H1 (cell line): Measurements from ENCODE around the gene CACNA2D4. TPM values are rescaled to one million over a fixed set of nuclear protein-coding genes. Genes with fewer than 3 reads are reported as not detected.

Experiments
- CTCF ChIA-PET: fragments of 300-600 bp; sonication (Branson Sonifier 250); formaldehyde crosslinking; loops from one replicate; lab custom pipeline; 2021; ENCODE audit not compliant: partially characterized antibody; lab: Charles Lee
- POLR2A ChIA-PET: fragments of 300-600 bp; sonication (Branson Sonifier 250); formaldehyde crosslinking; loops from one replicate; lab custom pipeline; 2021; ENCODE audit warnings: inconsistent platforms; ENCODE audit not compliant: partially characterized antibody; lab: Charles Lee
- DNase-seq, 2 experiments: peaks; one replicate each; pipeline versions ENCODE4 v3.0.0 to v3.0.0-alpha.2; 2010 to 2022; ENCODE audit warnings: low spot score in 2 of 2, low read depth in 1 of 2, mixed read lengths in 1 of 2
- FAIRE-seq: peaks from 2 replicates; lab custom pipeline; 2011; peaks lifted over from hg19 to GRCh38; lab: Jason Lieb, UNC
- H2AFZ ChIP-seq: 2 replicates; pipeline ENCODE4 v1.8.1; 2012; ENCODE audit warnings: low read length, inconsistent platforms
- H2AK5ac ChIP-seq: 2 replicates; pipeline ENCODE4 v1.6.1; 2013; ENCODE audit warnings: low read depth, low read length
- H2BK120ac ChIP-seq: replicated peaks from 2 replicates; pipeline ENCODE3; 2013; ENCODE audit warnings: low read depth, low read length, inconsistent platforms
- H2BK12ac ChIP-seq: 2 replicates; pipeline ENCODE4 v1.6.1; 2013; ENCODE audit warnings: low read depth, low read length
- H2BK15ac ChIP-seq: 2 replicates; pipeline ENCODE4 v1.6.1; 2013; ENCODE audit warnings: low read length
- H2BK20ac ChIP-seq: 2 replicates; pipeline ENCODE4 v1.6.1; 2013; ENCODE audit warnings: low read length
- H2BK5ac ChIP-seq: 2 replicates; pipeline ENCODE4 v1.6.1; 2013; ENCODE audit warnings: low read depth, low read length
- H3K14ac ChIP-seq: 2 replicates; pipeline ENCODE4 v1.6.1; 2013; ENCODE audit warnings: inconsistent platforms; ENCODE audit not compliant: insufficient read length
- H3K18ac ChIP-seq: 2 replicates; pipeline ENCODE4 v1.6.1; 2013; ENCODE audit warnings: low read length; ENCODE audit errors: extremely low read depth
- H3K23ac ChIP-seq: 2 replicates; pipeline ENCODE4 v1.6.1; 2013; ENCODE audit warnings: inconsistent platforms; ENCODE audit not compliant: insufficient read length
- H3K23me2 ChIP-seq: 2 replicates; pipeline ENCODE4 v1.6.1; 2013; ENCODE audit warnings: low read depth, low read length
- H3K27ac ChIP-seq: 2 replicates; pipeline ENCODE4 v1.6.1; 2011; ENCODE audit warnings: low read depth, low read length, inconsistent platforms
- H3K27me3 ChIP-seq, 4 experiments: replicated peaks in 1 of 4; 1 replicate in 1 of 4; 2 replicates in 3 of 4; pipeline versions ENCODE4 v1.6.1 to v1.8.1; 2011 to 2013; ENCODE audit warnings: low read length in 3 of 4, mild to moderate bottlenecking in 3 of 4, inconsistent platforms in 2 of 4, mixed read lengths in 2 of 4, moderate library complexity in 1 of 4; ENCODE audit not compliant: control insufficient read depth in 3 of 4, insufficient read depth in 3 of 4; ENCODE audit errors: extremely low read depth in 1 of 4
- H3K36me3 ChIP-seq, 4 experiments: 2 replicates each; pipeline versions ENCODE4 v1.6.1 to v1.8.1; 2011 to 2013; ENCODE audit warnings: mild to moderate bottlenecking in 4 of 4, low read length in 3 of 4, moderate library complexity in 2 of 4, control low read depth in 1 of 4, inconsistent platforms in 1 of 4; ENCODE audit not compliant: insufficient read depth in 4 of 4, control insufficient read depth in 2 of 4
- H3K4ac ChIP-seq: replicated peaks from 2 replicates; pipeline ENCODE3; 2013; ENCODE audit warnings: low read length, low read depth, mixed read lengths, inconsistent platforms; ENCODE audit not compliant: insufficient read length
- H3K4me1 ChIP-seq, 4 experiments: replicated peaks in 1 of 4; 1 replicate in 1 of 4; 2 replicates in 3 of 4; pipeline versions ENCODE4 v1.6.1 to v1.8.1; 2011 to 2013; ENCODE audit warnings: low read length in 3 of 4, inconsistent platforms in 2 of 4, mixed read lengths in 1 of 4; ENCODE audit not compliant: insufficient read depth in 4 of 4, control insufficient read depth in 3 of 4
- H3K4me2 ChIP-seq, 2 experiments: 2 replicates each; pipeline versions ENCODE4 v1.6.1 to v1.8.1; 2011 to 2013; ENCODE audit warnings: low read depth in 2 of 2, low read length in 2 of 2, control low read depth in 1 of 2, inconsistent platforms in 1 of 2, mild to moderate bottlenecking in 1 of 2; ENCODE audit not compliant: insufficient read depth in 1 of 2
- H3K4me3 ChIP-seq, 4 experiments: fragments of 200-600, 300-600 bp in 1 of 4; sonication (generic), shearing (Covaris generic), sonication (Bioruptor Twin) in 1 of 4; 2 replicates each; pipeline versions ENCODE4 v1.5.1 to v1.8.1; 2011 to 2016; ENCODE audit warnings: low read length in 4 of 4, low read depth in 3 of 4, control low read depth in 2 of 4, inconsistent platforms in 2 of 4, mild to moderate bottlenecking in 2 of 4, mixed read lengths in 1 of 4, moderate library complexity in 1 of 4; ENCODE audit not compliant: insufficient read depth in 2 of 4; ENCODE audit errors: extremely low read depth in 1 of 4
- H3K56ac ChIP-seq: replicated peaks from 2 replicates; pipeline ENCODE3; 2013; ENCODE audit warnings: low read depth, mild to moderate bottlenecking, mixed read lengths, low read length, inconsistent platforms; ENCODE audit not compliant: insufficient read length
- H3K79me1 ChIP-seq: 2 replicates; pipeline ENCODE4 v1.6.1; 2013; ENCODE audit warnings: low read depth, low read length, control low read depth
- H3K79me2 ChIP-seq, 2 experiments: 2 replicates each; pipeline versions ENCODE4 v1.6.1 to v1.8.1; 2012 to 2013; ENCODE audit warnings: low read length in 2 of 2, mild to moderate bottlenecking in 2 of 2, inconsistent platforms in 1 of 2; ENCODE audit not compliant: insufficient read depth in 2 of 2, control insufficient read depth in 1 of 2
- H3K9ac ChIP-seq, 4 experiments: replicated peaks in 1 of 4; 1 replicate in 1 of 4; 2 replicates in 3 of 4; pipeline versions ENCODE4 v1.6.1 to v1.8.1; 2011 to 2013; ENCODE audit warnings: low read depth in 3 of 4, low read length in 3 of 4, control low read depth in 2 of 4, mild to moderate bottlenecking in 2 of 4, moderate library complexity in 2 of 4, inconsistent platforms in 1 of 4; ENCODE audit errors: extremely low read depth in 1 of 4
- H3K9me3 ChIP-seq, 2 experiments: 2 replicates each; pipeline versions ENCODE4 v1.6.1 to v1.8.1; 2012 to 2013; ENCODE audit warnings: mild to moderate bottlenecking in 2 of 2, moderate library complexity in 2 of 2, control low read depth in 1 of 2, inconsistent platforms in 1 of 2, low read depth in 1 of 2, low read length in 1 of 2, mixed read lengths in 1 of 2; ENCODE audit not compliant: insufficient read depth in 2 of 2
- H4K20me1 ChIP-seq, 2 experiments: replicated peaks in 1 of 2; 2 replicates each; pipeline versions ENCODE3 to v1.8.1; 2011 to 2013; ENCODE audit warnings: inconsistent platforms in 2 of 2, low read length in 2 of 2, mild to moderate bottlenecking in 1 of 2; ENCODE audit not compliant: insufficient read depth in 2 of 2, control insufficient read depth in 1 of 2
- H4K5ac ChIP-seq: 2 replicates; pipeline ENCODE4 v1.6.1; 2013; ENCODE audit warnings: low read length, low read depth, mixed read lengths, inconsistent platforms; ENCODE audit not compliant: insufficient read length
- H4K8ac ChIP-seq: 2 replicates; pipeline ENCODE4 v1.8.0; 2013; ENCODE audit warnings: mild to moderate bottlenecking, moderate library complexity, low read length, inconsistent platforms; ENCODE audit not compliant: insufficient read depth; ENCODE audit errors: extremely low read depth
- H4K91ac ChIP-seq: replicated peaks from 2 replicates; pipeline ENCODE3; 2013; ENCODE audit warnings: low read length, mixed read lengths, inconsistent platforms; ENCODE audit not compliant: insufficient read length
- CREB1 ChIP-seq: IDR thresholded peaks from 2 replicates; pipeline ENCODE4 v1.6.1; 2012; ENCODE audit warnings: inconsistent platforms
- EGR1 ChIP-seq: IDR thresholded peaks from 2 replicates; pipeline ENCODE4 v1.6.1; 2011; ENCODE audit warnings: low read depth, low read length, borderline replicate concordance
- FOSL1 ChIP-seq: IDR thresholded peaks from 2 replicates; pipeline ENCODE4 v1.6.1; 2011; ENCODE audit warnings: mild to moderate bottlenecking, low read depth, low read length, moderate library complexity; ENCODE audit not compliant: insufficient read depth
- KDM4A ChIP-seq: IDR thresholded peaks from one replicate; pipeline ENCODE4 v1.7.1; 2012; ENCODE audit warnings: low read depth, mild to moderate bottlenecking, moderate library complexity, low read length, inconsistent platforms; ENCODE audit not compliant: severe bottlenecking
- RBBP5 ChIP-seq: IDR thresholded peaks from 2 replicates; pipeline ENCODE4 v1.7.1; 2012; ENCODE audit warnings: low read depth, mild to moderate bottlenecking, inconsistent platforms, low read length, moderate library complexity, borderline replicate concordance
- RXRA ChIP-seq: IDR thresholded peaks from 2 replicates; pipeline ENCODE4 v1.6.1; 2011; ENCODE audit warnings: low read depth, mild to moderate bottlenecking, low read length, moderate library complexity; ENCODE audit not compliant: insufficient read depth
- SIN3A ChIP-seq, 2 experiments: IDR thresholded peaks in 1 of 2; conservative IDR thresholded peaks in 1 of 2; 2 replicates each; pipeline ENCODE4 v1.6.1; 2011 to 2012; ENCODE audit warnings: low read length in 2 of 2, improper control_type of control experiment in 1 of 2, low read depth in 1 of 2, mild to moderate bottlenecking in 1 of 2
- TCF12 ChIP-seq: IDR thresholded peaks from 2 replicates; pipeline ENCODE4 v1.6.1; 2011; ENCODE audit warnings: low read depth, mild to moderate bottlenecking, low read length
- WGBS, 2 experiments: shearing (Covaris generic) in 1 of 2; methylation state at CpG; one replicate each; pipeline versions ENCODE4 v1.1.6 to v1.1.7; 2013 to 2015; ENCODE audit warnings: low lambda C conversion rate in 2 of 2, mixed read lengths in 2 of 2, inconsistent platforms in 1 of 2, low coverage in 1 of 2, missing lambda C conversion rate in 1 of 2; ENCODE audit not compliant: insufficient replicate concordance in 2 of 2, insufficient coverage in 1 of 2, insufficient read length in 1 of 2; ENCODE audit errors: extremely low coverage in 1 of 2, missing lambda C conversion rate in 1 of 2; 5-methylcytosine and 5-hydroxymethylcytosine counted together
- polyA plus RNA-seq, 7 experiments: library from polyadenylated mRNA; depleted of rRNA in 3 of 7; stranded (reverse) in 5 of 7; unstranded in 2 of 7; fragments of >200 nt in 5 of 7; fragments of 200-250 nt in 2 of 7; gene quantifications; 1 replicate in 5 of 7; 2 replicates in 1 of 7; 4 replicates in 1 of 7; pipeline versions ENCODE4 v1.2.1 to v1.2.3, GENCODE V29; 2011 to 2013; ENCODE audit warnings: missing spikeins in 2 of 7, mixed read lengths in 2 of 7
- total RNA-seq: library from RNA; stranded (reverse); fragmentation: NEBNext Ultra II Directional; extraction: Animal tissue kit (Norgen Biotek cat#: 25700); gene quantifications from 2 replicates; pipeline ENCODE4 v1.2.1, GENCODE V29; 2021

CACNA2D4 gene
- total and polyA plus RNA-seq, 2 of the 8 experiments (the other 6 are each of a cell fraction or from before 2014, with no cell fraction given): 0.44 to 0.88 TPM

- Histone ChIP-seq H3K27ac (no peak overlapping the region), H4K91ac (no peak overlapping the region), H2BK12ac (no peak overlapping the region), H3K9me3 (peaks cover 0 to 3% of the 10 kb centered on the region in 2 experiments; a peak in 2 of 4 replicates), H2BK15ac (0 out of 2 replicates have a peak overlapping the region, but pooled peaks have one; percentile 40), H4K20me1 (peaks cover 0 to 2% of the 10 kb centered on the region in 2 experiments), H2BK120ac (no peak overlapping the region), H3K79me1 (no peaks in the 10 kb centered on the region), H3K36me3 (no peaks in the 10 kb centered on the region), H3K4me3 (no peak overlapping the region), H2AFZ (no peak overlapping the region), H2AK5ac (no peak overlapping the region), H3K79me2 (no peaks in the 10 kb centered on the region), H3K27me3 (peaks cover 9 to 34% (median 32%) of the 10 kb centered on the region in 4 experiments), H3K23ac (no peak overlapping the region), H3K4me1 (peaks cover 0 to 21% (median 8%) of the 10 kb centered on the region in 4 experiments; a peak in 5 of 7 replicates), H3K9ac (no peak overlapping the region), H3K56ac (no peak overlapping the region), H3K23me2 (no peaks in the 10 kb centered on the region; the same call in 1 of the 2 replicates), H3K14ac (no peak overlapping the region), H4K8ac (no peak overlapping the region), H3K4me2 (peak overlapping the region in 1 of 2 experiments; percentile 54; a peak in 1 of 4 replicates), H2BK20ac (no peak overlapping the region), H4K5ac (no peak overlapping the region), H3K4ac (no peak overlapping the region), H3K18ac (no peak overlapping the region), H2BK5ac (no peak overlapping the region)
- CTCF ChIA-PET: interaction anchor here (0.9 to 1.1 kb wide), 3 partner anchors 15 to 120 kb away, joined by 3 read pairs; no protein-coding TSS in a partner anchor
- TF ChIP-seq TCF12 (no peak), SIN3A (conservative IDR thresholded peaks at IDR 0.05 in 1 of 2, IDR thresholded peaks at IDR 0.05 in 1 of 2; ENCODE audit: low read depth in 1 of 2, low read length in 2 of 2) (no peak), CREB1 (no peak), EGR1 (no peak), KDM4A (no peak), RBBP5 (no peak), FOSL1 (no peak), RXRA (no peak)
- FAIRE-seq (no peak), DNase-seq (no peak)
- WGBS, 2 experiments: 86% methylated on average over 6 of the region's 9 CpGs; no CpG with 5 or more reads in 1 of the 2 experiments
- POLR2A ChIA-PET: interaction anchor here (1.3 to 1.6 kb wide), 2 partner anchors 21 to 99 kb away, joined by 3 read pairs; partner anchors contain the start of gene CACNA2D4
These were observed 99.4 kb downstream of the CACNA2D4 start for GRCh38 chr12:1819050-1819449.
